H9 (cell line): ENCODE data around the gene ZC3H8. TPM values are rescaled to one million over a fixed set of nuclear protein-coding genes. Genes with fewer than 3 reads are reported as not detected.

Experiments
- DNase-seq: peaks from one replicate; pipeline ENCODE4 v3.0.0-alpha.2; 2017
- H2AFZ ChIP-seq: one replicate; pipeline ENCODE4 v1.6.1; 2013; ENCODE audit warnings: mild to moderate bottlenecking, low read length, control low read depth, moderate library complexity
- H2AK5ac ChIP-seq: 2 replicates; pipeline ENCODE4 v1.6.1; 2013; ENCODE audit warnings: low read length, control low read depth, mixed read lengths; ENCODE audit not compliant: insufficient read length
- H2BK120ac ChIP-seq: one replicate; pipeline ENCODE4 v1.6.1; 2013; ENCODE audit warnings: low read depth, mild to moderate bottlenecking, low read length, control low read depth, inconsistent platforms; ENCODE audit not compliant: poor library complexity, severe bottlenecking
- H2BK12ac ChIP-seq: 2 replicates; pipeline ENCODE4 v1.6.1; 2013; ENCODE audit warnings: low read length, control low read depth, mixed read lengths, low read depth; ENCODE audit not compliant: insufficient read length
- H2BK15ac ChIP-seq: 2 replicates; pipeline ENCODE4 v1.6.1; 2013; ENCODE audit warnings: low read depth, low read length, control low read depth
- H2BK20ac ChIP-seq: one replicate; pipeline ENCODE4 v1.6.1; 2013; ENCODE audit warnings: low read depth, mild to moderate bottlenecking, low read length, control low read depth, inconsistent platforms; ENCODE audit not compliant: poor library complexity, severe bottlenecking
- H2BK5ac ChIP-seq: 2 replicates; pipeline ENCODE4 v1.6.1; 2013; ENCODE audit warnings: low read length, control low read depth, mixed read lengths; ENCODE audit not compliant: insufficient read length
- H3K14ac ChIP-seq: 2 replicates; pipeline ENCODE4 v1.6.1; 2013; ENCODE audit warnings: low read length, control low read depth; ENCODE audit not compliant: insufficient read depth
- H3K18ac ChIP-seq: 2 replicates; pipeline ENCODE4 v1.6.1; 2013; ENCODE audit warnings: low read depth, mild to moderate bottlenecking, mixed read lengths, low read length, control low read depth; ENCODE audit not compliant: insufficient read length
- H3K23ac ChIP-seq: 2 replicates; pipeline ENCODE4 v1.6.1; 2013; ENCODE audit warnings: low read length, control low read depth, mixed read lengths, low read depth; ENCODE audit not compliant: insufficient read length
- H3K23me2 ChIP-seq: 2 replicates; pipeline ENCODE4 v1.6.1; 2013; ENCODE audit warnings: low read depth, mild to moderate bottlenecking, mixed read lengths, low read length, control low read depth; ENCODE audit not compliant: insufficient read length, poor library complexity, severe bottlenecking
- H3K27ac ChIP-seq: 2 replicates; pipeline ENCODE4 v1.5.1; 2013; ENCODE audit warnings: low read length, control low read depth, mixed read lengths, low read depth; ENCODE audit not compliant: insufficient read length
- H3K27me3 ChIP-seq: 2 replicates; pipeline ENCODE4 v1.6.1; 2013; ENCODE audit warnings: low read length, control low read depth, inconsistent platforms; ENCODE audit not compliant: insufficient read depth
- H3K4ac ChIP-seq: 2 replicates; pipeline ENCODE4 v1.6.1; 2013; ENCODE audit warnings: low read depth, mild to moderate bottlenecking, control low read depth, inconsistent platforms, low read length, moderate library complexity
- H3K4me1 ChIP-seq: 2 replicates; pipeline ENCODE4 v1.6.1; 2013; ENCODE audit warnings: low read length, control low read depth, inconsistent platforms; ENCODE audit not compliant: insufficient read depth
- H3K4me2 ChIP-seq: 2 replicates; pipeline ENCODE4 v1.6.1; 2013; ENCODE audit warnings: low read length, control low read depth, mixed read lengths; ENCODE audit not compliant: insufficient read length, insufficient read depth
- H3K56ac ChIP-seq: 2 replicates; pipeline ENCODE4 v1.6.1; 2013; ENCODE audit warnings: low read depth, mild to moderate bottlenecking, mixed read lengths, low read length, control low read depth; ENCODE audit not compliant: insufficient read length
- H3K79me1 ChIP-seq: 2 replicates; pipeline ENCODE4 v1.6.1; 2013; ENCODE audit warnings: low read depth, mild to moderate bottlenecking, moderate library complexity, low read length, control low read depth, inconsistent platforms; ENCODE audit not compliant: insufficient read depth, poor library complexity, severe bottlenecking
- H3K79me2 ChIP-seq: 2 replicates; pipeline ENCODE4 v1.6.1; 2013; ENCODE audit warnings: low read length, control low read depth, inconsistent platforms; ENCODE audit not compliant: insufficient read depth
- H3K9ac ChIP-seq: 2 replicates; pipeline ENCODE4 v1.6.1; 2013; ENCODE audit warnings: low read length, control low read depth, mixed read lengths; ENCODE audit not compliant: insufficient read length; ENCODE audit errors: extremely low read depth
- H3K9me3 ChIP-seq: one replicate; pipeline ENCODE4 v1.6.1; 2013; ENCODE audit warnings: low read depth, low read length, inconsistent platforms; ENCODE audit not compliant: control insufficient read depth
- H3T11ph ChIP-seq: one replicate; pipeline ENCODE4 v1.6.1; 2013; ENCODE audit warnings: mild to moderate bottlenecking, low read length, control low read depth, inconsistent platforms
- H4K20me1 ChIP-seq: one replicate; pipeline ENCODE4 v1.6.1; 2013; ENCODE audit not compliant: control insufficient read depth, insufficient read length, insufficient read depth
- H4K5ac ChIP-seq: 2 replicates; pipeline ENCODE4 v1.6.1; 2013; ENCODE audit warnings: low read depth, mild to moderate bottlenecking, mixed read lengths, low read length, control low read depth; ENCODE audit not compliant: insufficient read length
- H4K8ac ChIP-seq: replicated peaks from 2 replicates; pipeline ENCODE4 v1.6.1; 2013; ENCODE audit warnings: low read length, control low read depth, mixed read lengths, low read depth; ENCODE audit not compliant: insufficient read length
- H4K91ac ChIP-seq: 2 replicates; pipeline ENCODE4 v1.6.1; 2013; ENCODE audit warnings: low read depth, mild to moderate bottlenecking, moderate library complexity, mixed read lengths, low read length, control low read depth; ENCODE audit not compliant: insufficient read length
- H3K27ac Mint-ChIP-seq, 3 experiments: 2 replicates in 2 of 3; 3 replicates in 1 of 3; pipeline ENCODE4 v1.8.0; 2020 to 2021; ENCODE audit warnings: mixed read lengths in 3 of 3, mild to moderate bottlenecking in 1 of 3, moderate library complexity in 1 of 3
- H3K27me3 Mint-ChIP-seq: 2 replicates; pipeline ENCODE4 v1.8.0; 2021; ENCODE audit warnings: low read depth, mild to moderate bottlenecking, moderate library complexity, mixed read lengths
- H3K36me3 Mint-ChIP-seq, 3 experiments: 2 replicates in 2 of 3; 3 replicates in 1 of 3; pipeline ENCODE4 v1.8.0; 2020 to 2021; ENCODE audit warnings: low read depth in 3 of 3, mixed read lengths in 3 of 3; ENCODE audit not compliant: insufficient read depth in 1 of 3
- H3K4me1 Mint-ChIP-seq, 2 experiments: 2 replicates each; pipeline ENCODE4 v1.8.0; 2020; ENCODE audit warnings: mixed read lengths in 2 of 2
- H3K4me3 Mint-ChIP-seq, 2 experiments: 2 replicates in 1 of 2; 3 replicates in 1 of 2; pipeline ENCODE4 v1.8.0; 2020 to 2021; ENCODE audit warnings: mild to moderate bottlenecking in 2 of 2, mixed read lengths in 2 of 2, moderate library complexity in 1 of 2
- H3K9me3 Mint-ChIP-seq, 2 experiments: 2 replicates in 1 of 2; 3 replicates in 1 of 2; pipeline ENCODE4 v1.8.0; 2020; ENCODE audit warnings: mild to moderate bottlenecking in 2 of 2, mixed read lengths in 2 of 2, moderate library complexity in 1 of 2
- CTCF ChIP-seq: fragments of 200-600 bp; sonication (generic); conservative IDR thresholded peaks from 3 replicates; pipeline ENCODE4 v1.8.0; 2021; ENCODE audit warnings: antibody characterized with exemption, mild to moderate bottlenecking
- total RNA-seq: library from RNA; stranded (reverse); gene quantifications from 2 replicates; pipeline ENCODE4 v1.2.1, GENCODE V29; 2021

ZC3H8 gene
- total RNA-seq, 1 experiment from 2014 or later: 6.9 TPM

- DNase-seq: no peak
- peaks cover 3 to 6% of the 10 kb centered on the region in 2 experiments; a peak in 2 of 4 replicates for H3K4me1 Mint-ChIP-seq
- Histone ChIP-seq H3K27ac (no peak overlapping the region), H2BK12ac (no peak overlapping the region), H4K91ac (no peak overlapping the region), H3K18ac (no peak overlapping the region), H3K9me3 (no peaks in the 10 kb centered on the region), H3K4me1 (no peaks in the 10 kb centered on the region), H3K79me1 (no peaks in the 10 kb centered on the region), H3K56ac (no peak overlapping the region), H2AK5ac (no peak overlapping the region), H3K14ac (no peak overlapping the region), H2BK120ac (no peak overlapping the region), H3K23me2 (no peaks in the 10 kb centered on the region), H3K79me2 (no peaks in the 10 kb centered on the region), H3K27me3 (no peaks in the 10 kb centered on the region), H2BK15ac (no peak overlapping the region), H2BK5ac (no peak overlapping the region), H3K4ac (no peak overlapping the region), H4K5ac (no peak overlapping the region), H3T11ph (no peak overlapping the region), H3K9ac (no peak overlapping the region), H4K8ac (no peak overlapping the region), H2AFZ (no peak overlapping the region), H3K23ac (no peak overlapping the region), H3K4me2 (no peak overlapping the region), H4K20me1 (no peaks in the 10 kb centered on the region), H2BK20ac (no peak overlapping the region)
- H3K27ac Mint-ChIP-seq: no peak overlapping the region; a peak in 1 of 7 replicates
- H3K4me3 Mint-ChIP-seq: no peak overlapping the region
- H3K36me3 Mint-ChIP-seq: peaks cover 0 to 10% (median 2%) of the 10 kb centered on the region in 3 experiments; a peak in 3 of 7 replicates
- TF ChIP-seq CTCF: no peak
- H3K9me3 Mint-ChIP-seq: peaks cover 10 to 14% of the 10 kb centered on the region in 2 experiments; a peak in 4 of 5 replicates
- peaks cover 2% of the 10 kb centered on the region; the same call in 1 of the 2 replicates for H3K27me3 Mint-ChIP-seq
Observed at GRCh38 chr2:112198780-112199179, 56.1 kb downstream of the ZC3H8 start.
